NCI-H1048 (cell line): ENCODE data around the gene ECSCR.
"Not testable (repeated sequence)": the region's sequence is repeated elsewhere in the genome, so short reads cannot be mapped to it uniquely, and the experiment has no call there.

Source experiments
- DNase-seq: peaks from one replicate; lab custom pipeline; 2025; lab: John Stamatoyannopoulos, UW

ECSCR gene

DNA sequence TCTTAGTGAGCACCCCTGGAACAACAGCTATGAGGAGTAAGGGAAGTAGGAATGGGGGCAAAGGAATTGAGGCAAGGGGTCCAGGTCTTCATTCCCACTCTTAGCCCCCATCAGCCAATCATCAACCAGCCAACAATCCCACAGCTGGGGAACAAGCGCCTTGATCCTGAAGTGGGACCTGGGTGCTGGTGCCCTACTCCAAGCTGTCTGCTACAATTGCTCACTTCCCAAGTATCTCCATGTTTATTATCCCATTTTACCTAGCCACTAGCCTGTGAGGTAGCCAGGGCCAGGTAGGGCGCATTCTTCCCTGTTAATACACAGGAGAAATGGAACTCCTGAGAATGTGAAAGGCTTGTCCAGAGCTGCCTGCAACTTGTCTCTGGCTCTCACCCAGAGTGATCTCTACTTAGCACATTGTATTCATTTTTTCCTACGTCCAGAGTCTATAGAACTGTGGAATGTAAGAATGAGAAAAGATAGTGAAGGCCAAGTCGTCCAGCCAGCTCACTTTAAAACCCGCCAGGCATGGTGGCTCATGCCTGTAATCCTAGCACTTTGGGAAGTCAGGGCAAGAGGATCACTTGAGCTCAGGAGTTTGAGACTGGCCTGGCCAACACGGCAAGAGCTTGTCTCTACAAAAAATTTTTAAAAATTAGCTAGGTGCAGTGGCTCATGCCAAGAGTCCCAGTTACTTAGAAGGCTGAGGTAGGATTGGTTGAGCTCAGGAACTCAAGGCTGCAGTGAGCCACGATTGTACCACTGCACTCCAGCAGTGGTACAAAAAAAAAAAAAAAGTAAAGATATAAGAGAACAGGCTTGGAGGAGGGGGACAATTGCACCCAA, 17.0 kb downstream of the ECSCR start:
- DNase-seq = no peak

DNA sequence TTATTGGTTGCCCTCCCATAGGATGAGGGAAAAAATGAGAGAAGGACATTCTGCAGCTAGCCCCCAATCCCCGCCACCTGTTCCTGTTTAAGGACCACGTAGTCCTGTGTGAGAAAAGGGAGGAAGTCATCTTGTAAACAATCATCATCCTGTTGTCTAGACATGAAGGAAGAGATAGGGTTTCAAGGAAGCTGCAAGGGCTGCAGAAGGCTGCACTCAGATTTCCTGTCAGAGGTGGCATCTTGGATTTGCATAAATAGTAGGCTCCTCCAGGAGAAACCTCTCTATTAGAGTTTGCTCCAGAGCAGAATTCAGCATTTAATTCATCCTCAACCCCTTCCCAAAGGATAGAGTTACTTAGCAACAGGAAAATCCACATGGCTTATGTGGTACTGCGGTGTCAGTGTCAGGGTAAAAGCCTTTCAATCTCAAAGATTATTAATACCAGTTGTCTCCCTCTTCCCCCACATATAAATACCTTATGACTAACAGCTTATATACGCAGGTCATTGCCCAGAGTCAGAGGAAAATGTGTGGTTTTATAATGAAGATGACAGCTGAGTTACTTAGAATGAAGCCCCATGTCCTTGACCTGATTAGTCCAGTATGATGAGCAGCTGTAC, 18.6 kb downstream of the ECSCR start:
- no peak for DNase-seq

- not testable (repeated sequence) for DNase-seq
Measured at GRCh38 chr5:139440416-139440815, 22.1 kb downstream of the ECSCR start.

- DNase-seq = no peak
Measured at GRCh38 chr5:139439013-139439903, 23.3 kb downstream of the ECSCR start, which contains the start of gene DNAJC18. DNAJC18 (minus strand) TSS chr5:139439525; CDS start chr5:139439445, 80 bp downstream.

DNA sequence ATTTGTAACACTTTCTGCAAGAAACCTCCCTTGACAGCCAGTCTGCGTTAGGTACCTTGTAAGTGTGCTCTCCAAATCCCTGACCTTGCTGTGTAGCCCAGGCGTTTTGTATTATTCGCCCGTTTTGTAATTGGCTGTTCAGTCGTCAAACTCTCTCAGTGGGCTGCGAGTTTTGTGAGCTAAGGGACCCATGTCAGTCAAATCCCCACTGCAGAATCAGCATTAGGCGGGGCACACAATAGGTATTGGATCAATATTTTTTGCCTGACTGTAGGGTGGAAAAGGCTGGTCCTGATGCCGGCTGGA, 23.9 kb downstream of the ECSCR start:
- DNase-seq = no peak

DNA sequence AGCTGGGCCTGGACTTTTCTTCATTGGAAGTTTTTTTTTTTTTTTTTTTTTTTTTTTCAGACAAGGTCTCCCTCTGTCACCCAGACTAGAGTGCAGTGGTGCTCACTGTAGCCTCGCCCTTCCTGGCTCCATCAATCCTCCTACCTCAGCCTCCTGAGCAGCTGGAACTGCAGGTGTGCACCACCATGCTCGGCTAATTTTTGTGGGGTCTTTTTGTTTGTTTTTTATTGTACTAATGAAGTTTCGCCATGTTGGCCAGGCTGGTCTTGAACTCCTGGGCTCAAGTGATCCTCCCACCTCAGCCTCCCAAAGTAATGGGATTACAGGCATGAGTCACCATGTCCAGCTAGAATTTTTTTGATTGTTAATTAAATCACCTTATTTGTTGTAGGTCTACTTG, 26.9 kb downstream of the ECSCR start:
- DNase-seq = no peak

- no peak for DNase-seq
Measured at GRCh38 chr5:139431706-139432105, 30.8 kb downstream of the ECSCR start.

- DNase-seq = no peak
Measured at GRCh38 chr5:139430015-139430414, 32.5 kb downstream of the ECSCR start.

DNA sequence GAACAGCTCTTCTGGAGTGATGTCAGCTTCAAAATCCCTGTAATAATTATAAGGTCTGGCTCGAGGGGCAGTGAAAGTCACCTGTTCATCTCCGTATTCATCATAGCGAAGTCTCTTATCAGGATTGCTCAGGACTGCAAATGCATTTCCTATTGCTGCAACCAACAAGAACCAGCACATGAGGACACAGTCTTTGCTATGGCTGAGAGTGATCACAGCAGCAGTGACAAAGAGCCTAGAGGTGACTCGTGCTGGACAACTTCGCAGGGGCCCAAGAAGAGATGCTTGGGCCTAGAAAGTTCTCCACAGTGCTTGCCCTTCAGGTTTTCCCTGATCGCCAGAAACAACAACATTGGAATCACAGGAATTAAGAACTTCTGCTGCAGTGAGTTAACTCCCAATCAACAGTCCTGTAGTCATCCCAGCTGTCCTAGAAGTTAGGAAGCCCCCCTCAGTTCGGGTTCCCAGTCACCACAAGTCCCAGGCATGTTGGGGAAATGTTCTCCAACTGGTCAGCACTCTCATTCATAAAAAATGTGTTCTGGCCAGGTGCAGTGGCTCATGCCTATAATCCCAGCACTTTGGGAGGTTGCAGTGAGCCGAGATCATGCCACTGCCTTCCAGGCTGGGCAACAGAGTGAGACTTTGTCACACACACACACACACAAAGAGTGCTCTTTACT, 36.2 kb downstream of the ECSCR start:
- no peak for DNase-seq

DNA sequence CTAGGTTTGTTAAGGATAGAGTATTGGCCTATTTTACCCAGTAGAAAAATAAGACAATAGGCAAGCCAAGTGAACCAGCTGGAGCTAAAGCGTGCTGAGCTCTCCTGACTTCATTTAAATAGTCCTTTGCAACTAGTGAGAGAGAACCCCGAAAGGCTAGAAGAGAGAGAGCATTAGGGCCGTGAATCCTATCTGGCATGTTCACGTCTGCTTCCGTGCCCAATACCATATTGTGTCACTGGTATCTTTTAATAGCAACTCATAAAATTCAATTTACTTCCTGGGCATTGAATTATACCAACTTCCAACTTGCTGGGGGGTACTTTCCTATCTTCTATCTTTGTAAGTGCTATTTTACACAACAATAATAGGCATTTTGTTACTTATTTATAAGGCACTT, 37.0 kb downstream of the ECSCR start:
- no peak for DNase-seq

DNA sequence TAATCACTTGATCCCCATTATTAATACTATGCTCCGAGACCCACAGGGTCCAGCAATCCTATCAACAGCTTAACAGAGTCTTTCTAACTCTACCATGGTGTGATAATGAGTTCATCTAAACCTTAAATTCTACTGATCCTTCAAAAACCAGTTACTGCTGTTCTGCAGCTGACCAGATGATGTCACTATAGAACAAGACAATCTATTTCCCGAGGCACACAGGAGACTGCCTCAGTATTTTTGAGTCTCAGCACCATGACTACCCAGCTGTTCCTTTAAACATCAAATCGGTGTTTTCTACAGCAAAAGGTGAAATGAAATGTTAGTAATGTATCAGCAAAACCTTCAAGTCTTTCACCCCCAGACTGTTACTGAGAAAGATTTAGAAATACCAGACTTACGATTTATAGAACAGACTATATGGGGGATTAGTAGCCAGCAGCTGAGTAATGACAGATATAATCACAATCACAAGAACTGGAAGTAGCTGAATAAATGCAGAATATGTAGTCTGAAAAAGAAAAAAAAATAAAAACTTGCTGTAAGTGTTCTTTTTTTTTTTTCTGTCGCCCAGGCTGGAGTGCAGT, 40.1 kb downstream of the ECSCR start:
- DNase-seq = no peak

GRCh38 chr5:139419226-139420192, 43.0 kb downstream of the ECSCR start:
- no peak for DNase-seq

DNA sequence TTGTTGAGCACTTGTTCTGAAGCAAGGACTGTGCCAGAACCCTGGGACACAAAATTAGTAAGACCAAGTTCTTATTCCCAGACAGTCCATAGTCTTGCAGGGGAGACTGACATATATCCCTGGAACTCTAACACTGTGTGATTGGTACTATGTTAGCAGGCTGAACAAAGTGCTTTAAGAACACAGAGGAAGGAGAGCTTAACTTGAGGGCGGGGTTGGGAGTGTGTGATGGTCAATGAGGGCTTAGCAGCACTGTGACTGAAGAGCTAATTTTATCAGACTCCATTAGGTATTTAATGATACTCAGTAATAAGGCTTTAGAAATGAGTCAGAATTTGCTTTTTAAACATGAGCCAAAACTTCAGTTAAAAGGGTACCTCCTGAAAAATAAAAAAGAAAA, 43.8 kb downstream of the ECSCR start:
- DNase-seq = no peak

DNA sequence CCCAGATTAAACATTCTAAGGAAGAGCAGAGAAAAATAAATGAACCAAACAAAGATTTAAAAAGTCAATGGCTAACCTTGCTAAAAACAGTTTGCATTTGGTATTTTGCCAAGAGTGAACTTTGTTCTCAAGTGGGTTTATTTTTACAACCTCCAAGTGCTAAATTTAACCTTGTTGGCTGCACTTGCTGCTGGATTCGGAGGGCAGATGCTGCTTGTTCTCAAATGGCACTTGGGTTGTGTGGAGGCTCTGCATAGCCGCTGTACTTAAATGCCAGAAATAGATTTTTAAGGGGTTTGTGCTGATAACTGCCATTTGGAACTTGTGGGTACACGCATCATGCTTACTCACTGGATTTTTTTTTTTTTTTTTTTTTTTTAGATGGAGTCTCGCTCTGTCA, 45.3 kb downstream of the ECSCR start:
- no peak for DNase-seq

DNA sequence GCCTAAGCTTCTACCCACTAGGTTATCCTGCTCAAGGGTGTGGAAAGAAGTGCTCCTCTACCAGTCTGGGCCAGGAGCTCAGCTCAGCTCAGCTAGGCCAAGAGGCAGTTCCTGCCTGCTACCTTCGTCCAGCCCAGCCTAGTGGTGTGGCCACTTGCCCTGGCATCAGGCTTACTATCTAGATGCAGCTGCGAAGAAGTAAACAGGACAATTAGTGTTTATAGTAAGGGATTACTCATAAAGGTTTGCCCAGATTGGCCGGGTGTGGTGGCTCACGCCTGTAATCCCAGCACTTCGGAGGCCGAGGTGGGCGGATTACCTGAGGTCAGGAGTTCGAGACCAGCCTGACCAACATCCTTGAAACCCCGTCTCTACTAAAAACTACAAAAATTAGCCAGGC, 45.9 kb downstream of the ECSCR start:
- no peak for DNase-seq

GRCh38 chr5:139415869-139416268, 46.7 kb downstream of the ECSCR start:
- DNase-seq = no peak

DNA sequence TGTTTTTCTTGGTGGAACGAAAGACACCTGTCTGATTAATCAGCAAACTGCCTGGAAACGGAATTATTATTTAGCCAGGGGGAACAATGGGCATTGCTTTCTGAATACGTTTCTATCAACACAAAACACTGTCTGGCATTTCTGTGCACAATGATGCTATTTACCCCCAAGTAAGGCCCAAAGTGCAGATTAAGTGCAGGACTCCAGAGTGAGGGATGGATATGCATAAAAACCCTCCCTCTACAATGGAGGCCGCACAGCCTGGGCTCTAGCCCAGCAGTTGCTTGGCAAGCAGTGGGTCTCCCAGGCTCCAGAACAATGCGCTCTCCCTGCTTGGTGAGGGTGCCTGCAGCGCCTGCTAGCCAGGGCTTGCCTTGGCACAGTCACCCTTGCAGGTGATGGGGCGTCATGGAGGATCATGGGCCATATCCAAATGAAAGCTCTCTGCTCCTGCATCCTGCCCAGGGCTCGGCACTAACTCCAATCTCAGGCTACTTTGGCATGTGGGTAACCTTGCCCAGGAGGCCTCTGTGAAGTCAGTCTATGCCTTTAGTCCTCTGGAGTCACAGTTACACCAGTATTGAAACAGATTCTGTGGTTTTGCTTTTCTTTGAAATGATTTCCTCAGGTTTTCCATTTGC, 47.2 kb downstream of the ECSCR start:
- no peak for DNase-seq

- no peak for DNase-seq
Measured at GRCh38 chr5:139414581-139415130, 47.9 kb downstream of the ECSCR start.

DNA sequence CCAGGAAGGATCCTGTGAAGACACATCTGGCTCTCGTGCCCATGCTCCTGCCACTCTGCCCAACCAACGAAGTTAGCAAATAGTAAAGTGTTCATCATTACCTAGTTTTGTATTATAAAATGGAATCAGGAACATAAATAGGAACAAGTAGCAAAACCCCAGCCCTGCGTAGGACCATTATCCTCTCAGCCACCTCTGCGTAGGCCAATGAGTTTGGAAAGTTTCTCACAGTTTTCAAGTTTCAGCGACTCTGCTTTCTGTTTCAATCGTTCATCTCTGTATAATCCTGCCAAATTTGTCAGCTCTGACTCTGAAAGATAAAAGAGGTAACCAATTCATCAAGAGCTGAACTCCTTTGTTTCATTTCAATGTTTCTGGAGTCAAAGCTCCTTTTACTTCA, 48.6 kb downstream of the ECSCR start:
- no peak for DNase-seq

GRCh38 chr5:139413153-139413552, 49.4 kb downstream of the ECSCR start:
- no peak for DNase-seq
